ENCODE measurements around the gene CX3CL1. TPM values are rescaled to one million over a fixed set of nuclear protein-coding genes. Genes with fewer than 3 reads are reported as not detected.
A peak's percentile ranks its signal among the peaks of the same experiment; 100 is the strongest.

Gene CX3CL1
- total and polyA plus RNA-seq, 2 of the 13 experiments (the other 11 are each of a cell fraction or from before 2014, with no cell fraction given), result 57.3 to 60.8 TPM

GRCh38 chr16:57373117-57373947, 1.0 kb downstream of the CX3CL1 start (continued):
- TF ChIP-seq ZNF777 (CRISPR knock-in tag; IDR thresholded peaks at IDR 0.05) (peak; percentile 4; the same call in 1 of the 2 replicates), POGZ (CRISPR knock-in tag; IDR thresholded peaks at IDR 0.05) (no peak), ZFY (CRISPR knock-in tag; IDR thresholded peaks at IDR 0.05) (no peak), ZNF841 (CRISPR knock-in tag; IDR thresholded peaks at IDR 0.05; ENCODE audit: borderline replicate concordance) (no peak), AFF4 (CRISPR knock-in tag; IDR thresholded peaks at IDR 0.05) (peak; percentile 71; the same call in 1 of the 2 replicates), RORA (CRISPR knock-in tag; IDR thresholded peaks at IDR 0.05) (no peak), NPAS2 (CRISPR knock-in tag; IDR thresholded peaks at IDR 0.05; ENCODE audit: borderline replicate concordance) (no peak), ZC3H13 (CRISPR knock-in tag; IDR thresholded peaks at IDR 0.05) (no peak; the same call in 1 of the 2 replicates), ZZZ3 (CRISPR knock-in tag; IDR thresholded peaks at IDR 0.05; ENCODE audit: borderline replicate concordance) (no peak), ZNF232 (CRISPR knock-in tag; IDR thresholded peaks at IDR 0.05; ENCODE audit: borderline replicate concordance) (peak; percentile 10; the same call in 1 of the 2 replicates), ZNF670 (CRISPR knock-in tag; IDR thresholded peaks at IDR 0.05; ENCODE audit: borderline replicate concordance) (no peak), TMF1 (CRISPR knock-in tag; IDR thresholded peaks at IDR 0.05; ENCODE audit: low read depth) (peak; percentile 75; the same call in 1 of the 2 replicates), ZNF275 (CRISPR knock-in tag; IDR thresholded peaks at IDR 0.05; ENCODE audit: borderline replicate concordance) (no peak), ZEB1 (IDR thresholded peaks at IDR 0.05; ENCODE audit: insufficient replicate concordance, low read depth) (no peak), ZNF674 (CRISPR knock-in tag; IDR thresholded peaks at IDR 0.05; ENCODE audit: low read depth) (no peak), ZSCAN9 (CRISPR knock-in tag; IDR thresholded peaks at IDR 0.05; ENCODE audit: borderline replicate concordance) (no peak; the same call in none of the 2 replicates), ZNF180 (CRISPR knock-in tag; IDR thresholded peaks at IDR 0.05; ENCODE audit: borderline replicate concordance, low read depth) (0 out of 2 replicates have a peak, but pooled peaks have one; percentile 62), SIN3A (IDR thresholded peaks at IDR 0.05; ENCODE audit: borderline replicate concordance, low read depth, low read length) (peak; percentile 15; the same call in 1 of the 2 replicates), ZNF710 (CRISPR knock-in tag; IDR thresholded peaks at IDR 0.05; ENCODE audit: borderline replicate concordance) (no peak), BCL6 (CRISPR knock-in tag; IDR thresholded peaks at IDR 0.05) (no peak), PHF8 (CRISPR knock-in tag; IDR thresholded peaks at IDR 0.05) (no peak)
- TF ChIP-seq, protein P1, sequence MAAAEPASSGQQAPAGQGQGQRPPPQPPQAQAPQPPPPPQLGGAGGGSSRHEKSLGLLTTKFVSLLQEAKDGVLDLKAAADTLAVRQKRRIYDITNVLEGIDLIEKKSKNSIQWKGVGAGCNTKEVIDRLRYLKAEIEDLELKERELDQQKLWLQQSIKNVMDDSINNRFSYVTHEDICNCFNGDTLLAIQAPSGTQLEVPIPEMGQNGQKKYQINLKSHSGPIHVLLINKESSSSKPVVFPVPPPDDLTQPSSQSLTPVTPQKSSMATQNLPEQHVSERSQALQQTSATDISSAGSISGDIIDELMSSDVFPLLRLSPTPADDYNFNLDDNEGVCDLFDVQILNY (CRISPR knock-in tag; conservative IDR thresholded peaks at IDR 0.05), result no peak

All from HepG2 (cell line).